H1 (cell line): ENCODE data around the gene TBCD. TPM values are rescaled to one million over a fixed set of nuclear protein-coding genes. Genes with fewer than 3 reads are reported as not detected.

Source experiments
- CTCF ChIA-PET: fragments of 300-600 bp; sonication (Branson Sonifier 250); formaldehyde crosslinking; loops from one replicate; lab custom pipeline; 2021; ENCODE audit not compliant: partially characterized antibody; lab: Charles Lee
- POLR2A ChIA-PET: fragments of 300-600 bp; sonication (Branson Sonifier 250); formaldehyde crosslinking; loops from one replicate; lab custom pipeline; 2021; ENCODE audit warnings: inconsistent platforms; ENCODE audit not compliant: partially characterized antibody; lab: Charles Lee
- DNase-seq, 2 experiments: peaks; one replicate each; pipeline versions ENCODE4 v3.0.0 to v3.0.0-alpha.2; 2010 to 2022; ENCODE audit warnings: low spot score in 2 of 2, low read depth in 1 of 2, mixed read lengths in 1 of 2
- FAIRE-seq: peaks from 2 replicates; lab custom pipeline; 2011; peaks lifted over from hg19 to GRCh38; lab: Jason Lieb, UNC
- H2AFZ ChIP-seq: 2 replicates; pipeline ENCODE4 v1.8.1; 2012; ENCODE audit warnings: low read length, inconsistent platforms
- H2AK5ac ChIP-seq: 2 replicates; pipeline ENCODE4 v1.6.1; 2013; ENCODE audit warnings: low read depth, low read length
- H2BK120ac ChIP-seq: replicated peaks from 2 replicates; pipeline ENCODE3; 2013; ENCODE audit warnings: low read depth, low read length, inconsistent platforms
- H2BK12ac ChIP-seq: 2 replicates; pipeline ENCODE4 v1.6.1; 2013; ENCODE audit warnings: low read depth, low read length
- H2BK15ac ChIP-seq: 2 replicates; pipeline ENCODE4 v1.6.1; 2013; ENCODE audit warnings: low read length
- H2BK20ac ChIP-seq: 2 replicates; pipeline ENCODE4 v1.6.1; 2013; ENCODE audit warnings: low read length
- H2BK5ac ChIP-seq: 2 replicates; pipeline ENCODE4 v1.6.1; 2013; ENCODE audit warnings: low read depth, low read length
- H3K14ac ChIP-seq: 2 replicates; pipeline ENCODE4 v1.6.1; 2013; ENCODE audit warnings: inconsistent platforms; ENCODE audit not compliant: insufficient read length
- H3K18ac ChIP-seq: 2 replicates; pipeline ENCODE4 v1.6.1; 2013; ENCODE audit warnings: low read length; ENCODE audit errors: extremely low read depth
- H3K23ac ChIP-seq: 2 replicates; pipeline ENCODE4 v1.6.1; 2013; ENCODE audit warnings: inconsistent platforms; ENCODE audit not compliant: insufficient read length
- H3K23me2 ChIP-seq: 2 replicates; pipeline ENCODE4 v1.6.1; 2013; ENCODE audit warnings: low read depth, low read length
- H3K27ac ChIP-seq: 2 replicates; pipeline ENCODE4 v1.6.1; 2011; ENCODE audit warnings: low read depth, low read length, inconsistent platforms
- H3K27me3 ChIP-seq, 4 experiments: replicated peaks in 1 of 4; 1 replicate in 1 of 4; 2 replicates in 3 of 4; pipeline versions ENCODE4 v1.6.1 to v1.8.1; 2011 to 2013; ENCODE audit warnings: low read length in 3 of 4, mild to moderate bottlenecking in 3 of 4, inconsistent platforms in 2 of 4, mixed read lengths in 2 of 4, moderate library complexity in 1 of 4; ENCODE audit not compliant: control insufficient read depth in 3 of 4, insufficient read depth in 3 of 4; ENCODE audit errors: extremely low read depth in 1 of 4
- H3K36me3 ChIP-seq, 4 experiments: 2 replicates each; pipeline versions ENCODE4 v1.6.1 to v1.8.1; 2011 to 2013; ENCODE audit warnings: mild to moderate bottlenecking in 4 of 4, low read length in 3 of 4, moderate library complexity in 2 of 4, control low read depth in 1 of 4, inconsistent platforms in 1 of 4; ENCODE audit not compliant: insufficient read depth in 4 of 4, control insufficient read depth in 2 of 4
- H3K4ac ChIP-seq: replicated peaks from 2 replicates; pipeline ENCODE3; 2013; ENCODE audit warnings: low read length, low read depth, mixed read lengths, inconsistent platforms; ENCODE audit not compliant: insufficient read length
- H3K4me1 ChIP-seq, 4 experiments: replicated peaks in 1 of 4; 1 replicate in 1 of 4; 2 replicates in 3 of 4; pipeline versions ENCODE4 v1.6.1 to v1.8.1; 2011 to 2013; ENCODE audit warnings: low read length in 3 of 4, inconsistent platforms in 2 of 4, mixed read lengths in 1 of 4; ENCODE audit not compliant: insufficient read depth in 4 of 4, control insufficient read depth in 3 of 4
- H3K4me2 ChIP-seq, 2 experiments: 2 replicates each; pipeline versions ENCODE4 v1.6.1 to v1.8.1; 2011 to 2013; ENCODE audit warnings: low read depth in 2 of 2, low read length in 2 of 2, control low read depth in 1 of 2, inconsistent platforms in 1 of 2, mild to moderate bottlenecking in 1 of 2; ENCODE audit not compliant: insufficient read depth in 1 of 2
- H3K4me3 ChIP-seq, 4 experiments: fragments of 200-600, 300-600 bp in 1 of 4; sonication (generic), shearing (Covaris generic), sonication (Bioruptor Twin) in 1 of 4; 2 replicates each; pipeline versions ENCODE4 v1.5.1 to v1.8.1; 2011 to 2016; ENCODE audit warnings: low read length in 4 of 4, low read depth in 3 of 4, control low read depth in 2 of 4, inconsistent platforms in 2 of 4, mild to moderate bottlenecking in 2 of 4, mixed read lengths in 1 of 4, moderate library complexity in 1 of 4; ENCODE audit not compliant: insufficient read depth in 2 of 4; ENCODE audit errors: extremely low read depth in 1 of 4
- H3K56ac ChIP-seq: replicated peaks from 2 replicates; pipeline ENCODE3; 2013; ENCODE audit warnings: low read depth, mild to moderate bottlenecking, mixed read lengths, low read length, inconsistent platforms; ENCODE audit not compliant: insufficient read length
- H3K79me1 ChIP-seq: 2 replicates; pipeline ENCODE4 v1.6.1; 2013; ENCODE audit warnings: low read depth, low read length, control low read depth
- H3K79me2 ChIP-seq, 2 experiments: 2 replicates each; pipeline versions ENCODE4 v1.6.1 to v1.8.1; 2012 to 2013; ENCODE audit warnings: low read length in 2 of 2, mild to moderate bottlenecking in 2 of 2, inconsistent platforms in 1 of 2; ENCODE audit not compliant: insufficient read depth in 2 of 2, control insufficient read depth in 1 of 2
- H3K9ac ChIP-seq, 4 experiments: replicated peaks in 1 of 4; 1 replicate in 1 of 4; 2 replicates in 3 of 4; pipeline versions ENCODE4 v1.6.1 to v1.8.1; 2011 to 2013; ENCODE audit warnings: low read depth in 3 of 4, low read length in 3 of 4, control low read depth in 2 of 4, mild to moderate bottlenecking in 2 of 4, moderate library complexity in 2 of 4, inconsistent platforms in 1 of 4; ENCODE audit errors: extremely low read depth in 1 of 4
- H3K9me3 ChIP-seq, 2 experiments: 2 replicates each; pipeline versions ENCODE4 v1.6.1 to v1.8.1; 2012 to 2013; ENCODE audit warnings: mild to moderate bottlenecking in 2 of 2, moderate library complexity in 2 of 2, control low read depth in 1 of 2, inconsistent platforms in 1 of 2, low read depth in 1 of 2, low read length in 1 of 2, mixed read lengths in 1 of 2; ENCODE audit not compliant: insufficient read depth in 2 of 2
- H4K20me1 ChIP-seq, 2 experiments: replicated peaks in 1 of 2; 2 replicates each; pipeline versions ENCODE3 to v1.8.1; 2011 to 2013; ENCODE audit warnings: inconsistent platforms in 2 of 2, low read length in 2 of 2, mild to moderate bottlenecking in 1 of 2; ENCODE audit not compliant: insufficient read depth in 2 of 2, control insufficient read depth in 1 of 2
- H4K5ac ChIP-seq: 2 replicates; pipeline ENCODE4 v1.6.1; 2013; ENCODE audit warnings: low read length, low read depth, mixed read lengths, inconsistent platforms; ENCODE audit not compliant: insufficient read length
- H4K8ac ChIP-seq: 2 replicates; pipeline ENCODE4 v1.8.0; 2013; ENCODE audit warnings: mild to moderate bottlenecking, moderate library complexity, low read length, inconsistent platforms; ENCODE audit not compliant: insufficient read depth; ENCODE audit errors: extremely low read depth
- H4K91ac ChIP-seq: replicated peaks from 2 replicates; pipeline ENCODE3; 2013; ENCODE audit warnings: low read length, mixed read lengths, inconsistent platforms; ENCODE audit not compliant: insufficient read length
- SAP30 ChIP-seq: fragments of 300-600 bp; sonication (generic); IDR thresholded peaks from 2 replicates; pipeline ENCODE4 v1.7.1; 2012; ENCODE audit warnings: low read length, moderate library complexity, mild to moderate bottlenecking, inconsistent platforms; ENCODE audit not compliant: insufficient read depth, insufficient replicate concordance
- WGBS, 2 experiments: shearing (Covaris generic) in 1 of 2; methylation state at CpG; one replicate each; pipeline versions ENCODE4 v1.1.6 to v1.1.7; 2013 to 2015; ENCODE audit warnings: low lambda C conversion rate in 2 of 2, mixed read lengths in 2 of 2, inconsistent platforms in 1 of 2, low coverage in 1 of 2, missing lambda C conversion rate in 1 of 2; ENCODE audit not compliant: insufficient replicate concordance in 2 of 2, insufficient coverage in 1 of 2, insufficient read length in 1 of 2; ENCODE audit errors: extremely low coverage in 1 of 2, missing lambda C conversion rate in 1 of 2; 5-methylcytosine and 5-hydroxymethylcytosine counted together
- polyA plus RNA-seq, 7 experiments: library from polyadenylated mRNA; depleted of rRNA in 3 of 7; stranded (reverse) in 5 of 7; unstranded in 2 of 7; fragments of >200 nt in 5 of 7; fragments of 200-250 nt in 2 of 7; gene quantifications; 1 replicate in 5 of 7; 2 replicates in 1 of 7; 4 replicates in 1 of 7; pipeline versions ENCODE4 v1.2.1 to v1.2.3, GENCODE V29; 2011 to 2013; ENCODE audit warnings: missing spikeins in 2 of 7, mixed read lengths in 2 of 7
- total RNA-seq: library from RNA; stranded (reverse); fragmentation: NEBNext Ultra II Directional; extraction: Animal tissue kit (Norgen Biotek cat#: 25700); gene quantifications from 2 replicates; pipeline ENCODE4 v1.2.1, GENCODE V29; 2021

The TBCD gene
- total and polyA plus RNA-seq, 2 of the 8 experiments (the other 6 are each of a cell fraction or from before 2014, with no cell fraction given): 118 to 162 TPM

DNA sequence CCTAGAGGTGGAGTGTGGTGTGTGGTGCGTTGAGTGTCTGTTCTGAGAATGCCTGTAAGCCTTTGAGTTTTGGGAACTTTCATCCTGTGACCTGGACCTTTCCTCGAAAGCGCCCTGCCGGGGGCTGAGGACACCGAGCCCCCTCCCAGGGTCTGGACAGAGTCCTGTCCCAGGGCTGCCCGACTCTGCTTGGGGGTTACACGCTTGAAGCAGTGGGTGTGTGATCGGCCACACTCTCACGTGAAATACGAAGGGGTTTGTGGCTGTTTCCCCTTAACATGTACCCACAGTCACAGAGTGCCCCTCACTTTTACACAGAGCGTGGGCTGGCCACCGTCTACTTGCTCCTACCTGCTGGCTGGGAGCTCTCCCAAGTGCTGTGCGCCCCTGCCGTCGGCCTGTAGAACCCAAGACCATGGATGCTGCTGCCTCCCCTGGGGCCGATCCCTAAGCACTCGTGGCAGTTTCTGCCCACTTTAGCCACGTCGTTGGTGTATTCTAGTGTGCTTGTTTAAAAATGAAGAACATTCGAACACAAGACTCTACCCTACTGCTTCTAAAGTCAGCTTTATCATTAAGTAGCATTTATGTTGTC is 81.1 kb downstream of the TBCD start:
- H2BK120ac ChIP-seq: no peak overlapping the region
- H3K23ac ChIP-seq: no peak overlapping the region
- no peak overlapping the region; the same call in 1 of the 2 replicates for H2BK5ac ChIP-seq
- no peak overlapping the region for H4K91ac ChIP-seq
- no peak overlapping the region for H2BK15ac ChIP-seq
- H2AFZ ChIP-seq: no peak overlapping the region
- no peak for DNase-seq
- H3K4me3 ChIP-seq: no peak overlapping the region
- H2BK20ac ChIP-seq: no peak overlapping the region
- H3K27ac ChIP-seq: no peak overlapping the region
- peaks cover 0 to 15% (median 8%) of the 10 kb centered on the region in 4 experiments; a peak in 5 of 8 replicates for H3K36me3 ChIP-seq
- peaks cover 0 to 8% (median 2%) of the 10 kb centered on the region in 4 experiments; a peak in 4 of 7 replicates for H3K4me1 ChIP-seq
- H3K9ac ChIP-seq: no peak overlapping the region
- H3K14ac ChIP-seq: no peak overlapping the region
- no peak overlapping the region for H2BK12ac ChIP-seq
- no peaks in the 10 kb centered on the region for H3K27me3 ChIP-seq
- H3K56ac ChIP-seq: no peak overlapping the region
- no peaks in the 10 kb centered on the region for H3K9me3 ChIP-seq
- no peak overlapping the region; the same call in 1 of the 2 replicates for H4K8ac ChIP-seq
- peaks cover under 1% of the 10 kb centered on the region for H3K79me1 ChIP-seq
- POLR2A ChIA-PET: no interaction called here
- WGBS, 2 experiments: 93% methylated on average over 20 of the region's 20 CpGs; no CpG with 5 or more reads in 1 of the 2 experiments
- FAIRE-seq: no peak
- H3K4ac ChIP-seq: no peak overlapping the region
- no peaks in the 10 kb centered on the region for H3K23me2 ChIP-seq
- CTCF ChIA-PET: interaction anchor here (0.9 to 3.6 kb wide), 4 partner anchors 10 to 347 kb away, joined by 3 to 12 read pairs (median 4); no protein-coding TSS in a partner anchor
- no peak overlapping the region for H3K18ac ChIP-seq
- H3K79me2 ChIP-seq: peaks cover 0 to 4% of the 10 kb centered on the region in 2 experiments; a peak in 1 of 4 replicates
- no peak overlapping the region for H3K4me2 ChIP-seq
- no peak overlapping the region for H4K5ac ChIP-seq
- peaks cover 7 to 11% of the 10 kb centered on the region in 2 experiments for H4K20me1 ChIP-seq
- no peak overlapping the region for H2AK5ac ChIP-seq
- TF ChIP-seq SAP30: no peak
